Motor neuron (in vitro differentiated cells): ENCODE results near the gene ATP9A. TPM values are rescaled to one million over a fixed set of nuclear protein-coding genes. Genes with fewer than 3 reads are reported as not detected.

Experiments
- ATAC-seq, 8 experiments: fragments of 200-7000 bp; cut with Tn5 transposase; replicated peaks in 6 of 8; 2 replicates each; pipeline ENCODE4 v1.8.0; 2021; ENCODE audit warnings: mild to moderate bottlenecking in 8 of 8, moderate library complexity in 8 of 8
- H3K27ac ChIP-seq, 2 donors: fragments of 250-450 bp; sonication (Bioruptor Pico); 2 replicates each; pipeline ENCODE4 v1.9.0; 2021; ENCODE audit warnings: antibody characterized with exemption in 2 of 2, mild to moderate bottlenecking in 2 of 2, moderate library complexity in 1 of 2
- H3K4me1 ChIP-seq, 2 donors: fragments of 250-450 bp; sonication (Bioruptor Pico); replicated peaks in 1 of 2; 2 replicates each; pipeline ENCODE4 v1.6.1; 2021; ENCODE audit warnings: antibody characterized with exemption in 2 of 2, mild to moderate bottlenecking in 2 of 2, moderate library complexity in 1 of 2
- H3K4me3 ChIP-seq, 5 donors: fragments of 250-450 bp; sonication (Bioruptor Pico); 2 replicates each; pipeline ENCODE4 v1.9.0; 2021; ENCODE audit warnings: antibody characterized with exemption in 5 of 5, mild to moderate bottlenecking in 5 of 5, moderate library complexity in 4 of 5
- WGBS, 10 experiments: fragments of 450-650 bp; shearing (Covaris generic); methylation state at CpG; one replicate each; pipeline ENCODE4 v1.0.0; 2022; 5-methylcytosine and 5-hydroxymethylcytosine counted together
- in situ Hi-C, 9 experiments: fragments of 400-800 bp; cut with MboI; loops; one replicate each; pipeline ENCODE4 v1.15.0; 2021; ENCODE audit warnings: low sequenced_read_pairs in 9 of 9, low pct_unique_long_range_greater_than_20kb in 2 of 9; ENCODE audit not compliant: unreplicated experiment in 9 of 9
- total RNA-seq, 8 experiments: library from RNA; unstranded; fragments of 300-600 nt; gene quantifications; 2 replicates each; pipeline versions ENCODE4 v1.2.3 to v1.2.4, GENCODE V29; 2022

ATP9A gene
- total RNA-seq, 8 experiments from 2014 or later = 29.7 to 103 (median 88.1) TPM

GRCh38 chr20:51600016-51600420, 168.2 kb downstream of the ATP9A start:
- Histone ChIP-seq H3K4me3 (no peak overlapping the region), H3K27ac (no peak overlapping the region), H3K4me1 (no peaks in the 10 kb centered on the region)
- in situ Hi-C loops = loop anchor here in 5 of 9 experiments (10.0 to 25.0 kb wide), 3 partner anchors 213 to 613 kb away; no protein-coding TSS in a partner anchor
- no peak for ATAC-seq
- WGBS, 10 experiments = 0 to 80% (median 65%) methylated on average over 1 to 5 of the region's 7 CpGs; no CpG with 5 or more reads in 5 of the 10 experiments

GRCh38 chr20:51598556-51598955, 169.6 kb downstream of the ATP9A start:
- ATAC-seq = no peak
- Histone ChIP-seq H3K4me3 (no peak overlapping the region), H3K27ac (no peak overlapping the region), H3K4me1 (no peaks in the 10 kb centered on the region)
- in situ Hi-C loops = loop anchor here in 4 of 9 experiments (25.0 kb wide), 3 partner anchors 211 to 611 kb away; no protein-coding TSS in a partner anchor
- 76 to 100% (median 91%) methylated on average over 1 to 7 of the region's 15 CpGs; no CpG with 5 or more reads in 2 of the 10 experiments for WGBS, 10 experiments

GRCh38 chr20:51597389-51598231, 170.6 kb downstream of the ATP9A start:
- H3K4me1 ChIP-seq = no peaks in the 10 kb centered on the region
- no peak overlapping the region for H3K4me3 ChIP-seq
- ATAC-seq = peak in 1 of 8 experiments; percentile 10
- no peak overlapping the region for H3K27ac ChIP-seq
- 0 to 79% (median 41%) methylated on average over 1 to 7 of the region's 7 CpGs for WGBS, 10 experiments
- in situ Hi-C loops = loop anchor here in 4 of 9 experiments (25.0 kb wide), 3 partner anchors 210 to 610 kb away; no protein-coding TSS in a partner anchor

- H3K27ac ChIP-seq = no peak overlapping the region
- in situ Hi-C loops = loop anchor here in 4 of 9 experiments (25.0 kb wide), 3 partner anchors 210 to 610 kb away; no protein-coding TSS in a partner anchor
- ATAC-seq = no peak
- 26 to 100% (median 79%) methylated on average over 1 to 13 of the region's 14 CpGs for WGBS, 10 experiments
- H3K4me3 ChIP-seq = no peak overlapping the region
- no peaks in the 10 kb centered on the region for H3K4me1 ChIP-seq
These were observed 171.4 kb downstream of the ATP9A start for GRCh38 chr20:51596668-51597388.

- no peaks in the 10 kb centered on the region for H3K4me1 ChIP-seq
- WGBS, 10 experiments = 50 to 90% (median 66%) methylated on average over 1 to 4 of the region's 8 CpGs; no CpG with 5 or more reads in 6 of the 10 experiments
- in situ Hi-C loops = loop anchor here in 4 of 9 experiments (25.0 kb wide), 3 partner anchors 208 to 608 kb away; no protein-coding TSS in a partner anchor
- H3K27ac ChIP-seq = no peak overlapping the region
- no peak overlapping the region for H3K4me3 ChIP-seq
- no peak for ATAC-seq
These were observed 172.4 kb downstream of the ATP9A start for GRCh38 chr20:51595744-51596143.

- no peak overlapping the region for H3K27ac ChIP-seq
- H3K4me1 ChIP-seq = no peaks in the 10 kb centered on the region
- H3K4me3 ChIP-seq = no peak overlapping the region
- ATAC-seq = peak; percentile 81 to 98 (median 92)
- 0 to 38% (median 5%) methylated on average over 4 to 13 of the region's 13 CpGs; no CpG with 5 or more reads in 1 of the 10 experiments for WGBS, 10 experiments
- in situ Hi-C loops = loop anchor here in 4 of 9 experiments (25.0 kb wide), 3 partner anchors 208 to 608 kb away; no protein-coding TSS in a partner anchor
These were observed 173.1 kb downstream of the ATP9A start for GRCh38 chr20:51595058-51595532.

- H3K27ac ChIP-seq = no peak overlapping the region
- no peaks in the 10 kb centered on the region for H3K4me1 ChIP-seq
- in situ Hi-C loops = loop anchor here in 4 of 9 experiments (25.0 kb wide), 3 partner anchors 207 to 607 kb away; no protein-coding TSS in a partner anchor
- no peak overlapping the region for H3K4me3 ChIP-seq
- ATAC-seq = peak in 3 of 8 experiments; percentile 43 to 70 (median 64)
- WGBS, 10 experiments = 0 to 84% (median 64%) methylated on average over 2 to 12 of the region's 12 CpGs; no CpG with 5 or more reads in 1 of the 10 experiments
These were observed 173.7 kb downstream of the ATP9A start for GRCh38 chr20:51594236-51595057.

GRCh38 chr20:51593584-51593983, 174.6 kb downstream of the ATP9A start:
- no peak for ATAC-seq
- Histone ChIP-seq H3K4me1 (no peaks in the 10 kb centered on the region), H3K27ac (no peak overlapping the region), H3K4me3 (no peak overlapping the region)
- WGBS, 10 experiments = 60 to 100% (median 100%) methylated on average over 1 to 2 of the region's 2 CpGs; no CpG with 5 or more reads in 6 of the 10 experiments
- in situ Hi-C loops = loop anchor here in 4 of 9 experiments (25.0 kb wide), 3 partner anchors 206 to 606 kb away; no protein-coding TSS in a partner anchor

- Histone ChIP-seq H3K27ac (no peak overlapping the region), H3K4me1 (no peaks in the 10 kb centered on the region), H3K4me3 (no peak overlapping the region)
- in situ Hi-C loops = loop anchor here in 4 of 9 experiments (25.0 kb wide), 3 partner anchors 205 to 605 kb away; no protein-coding TSS in a partner anchor
- no peak for ATAC-seq
- WGBS, 10 experiments = 87 to 100% (median 100%) methylated on average over 1 to 3 of the region's 8 CpGs; no CpG with 5 or more reads in 7 of the 10 experiments
These were observed 175.6 kb downstream of the ATP9A start for GRCh38 chr20:51592564-51592963.

- no peaks in the 10 kb centered on the region for H3K4me1 ChIP-seq
- no peak for ATAC-seq
- in situ Hi-C loops = loop anchor here in 4 of 9 experiments (25.0 kb wide), 3 partner anchors 205 to 605 kb away; no protein-coding TSS in a partner anchor
These were observed 176.3 kb downstream of the ATP9A start for GRCh38 chr20:51591871-51592270.

GRCh38 chr20:51588762-51589161, 179.4 kb downstream of the ATP9A start:
- 43 to 94% (median 70%) methylated on average over 1 to 3 of the region's 3 CpGs; no CpG with 5 or more reads in 2 of the 10 experiments for WGBS, 10 experiments
- no peak overlapping the region for H3K4me3 ChIP-seq
- in situ Hi-C loops = loop anchor here in 4 of 9 experiments (25.0 kb wide), 3 partner anchors 201 to 601 kb away; no protein-coding TSS in a partner anchor
- no peaks in the 10 kb centered on the region for H3K4me1 ChIP-seq
- no peak for ATAC-seq
- H3K27ac ChIP-seq = no peak overlapping the region

More at GRCh38 chr20:51591871-51592270, 176.3 kb downstream of the ATP9A start:
- WGBS, 10 experiments = 12 to 90% (median 70%) methylated on average over 2 to 10 of the region's 10 CpGs
- Histone ChIP-seq H3K27ac (no peak overlapping the region), H3K4me3 (no peak overlapping the region)
